Suprapubic skin (tissue), 4 donors: ENCODE data around the gene TGFB2.

Source experiments
- CTCF ChIP-seq, 2 donors: fragments of 200-600 bp in 1 of 2; fragments of 450-650 bp in 1 of 2; sonication (generic) in 1 of 2; IDR thresholded peaks; one replicate each; pipeline ENCODE4 v1.5.1; 2016 to 2019; ENCODE audit warnings: antibody characterized with exemption in 2 of 2, mild to moderate bottlenecking in 1 of 2, moderate library complexity in 1 of 2
- EP300 ChIP-seq: sonication (generic); formaldehyde crosslinking; IDR thresholded peaks from one replicate; pipeline ENCODE4 v1.6.1; 2017; ENCODE audit warnings: antibody characterized with exemption
- POLR2A ChIP-seq, 2 donors: fragments of 450-650 bp; IDR thresholded peaks; one replicate each; pipeline ENCODE4 v1.6.1; 2017; ENCODE audit warnings: antibody characterized with exemption in 2 of 2, mild to moderate bottlenecking in 2 of 2, moderate library complexity in 2 of 2
- POLR2AphosphoS5 ChIP-seq, 3 donors: sonication (generic); formaldehyde crosslinking; IDR thresholded peaks; one replicate each; pipeline ENCODE4 v1.6.1; 2017; ENCODE audit warnings: antibody characterized with exemption in 3 of 3

- no peak for TF ChIP-seq CTCF (IDR thresholded peaks at IDR 0.05)
- TF ChIP-seq POLR2A (IDR thresholded peaks at IDR 0.05), result no peak
- no peak for TF ChIP-seq EP300
- no peak for TF ChIP-seq POLR2AphosphoS5 (IDR thresholded peaks at IDR 0.05)
Observed at GRCh38 chr1:218304281-218305039, 40.7 kb upstream of the TGFB2 start.
